Activated CD8-positive, alpha-beta memory T cell treated with anti-CD3 and anti-CD28 coated beads, Interleukin-2, amount 50 U/mL, for 1 hour (primary cell): ENCODE measurements around the gene NKTR.
"Not testable (repeated sequence)": the region's sequence is repeated elsewhere in the genome, so short reads cannot be mapped to it uniquely, and the experiment has no call there.

Source experiments
- DNase-seq: peaks from one replicate; pipeline ENCODE4 v3.0.0-alpha.2; 2020; ENCODE audit errors: extremely low read depth

NKTR gene

GRCh38 chr3:42595682-42596081 lies 4.8 kb upstream of the NKTR start:
- DNase-seq = no peak

DNA sequence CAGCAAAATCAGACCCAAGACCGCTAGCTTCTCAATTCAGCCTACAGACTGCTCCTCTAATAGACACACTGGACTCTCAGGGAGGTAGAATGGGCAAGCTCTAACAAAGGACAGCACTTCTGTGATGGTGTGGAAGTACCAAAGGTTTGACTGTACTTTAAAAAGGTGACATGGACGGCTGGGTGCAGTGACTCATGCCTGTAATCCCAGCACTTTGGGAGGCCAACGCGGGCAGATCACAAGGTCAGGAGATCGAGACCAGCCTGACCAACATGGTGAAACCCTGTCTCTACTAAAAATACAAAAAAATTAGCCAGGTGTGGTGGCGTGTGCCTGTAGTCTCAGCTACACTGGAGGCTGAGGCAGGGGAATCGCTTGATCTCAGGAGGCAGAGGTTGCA lies 3.4 kb upstream of the NKTR start:
- not testable (repeated sequence) for DNase-seq

- no peak for DNase-seq
Observed at GRCh38 chr3:42600958-42601675, 631 bp downstream of the NKTR start.

- no peak for DNase-seq
Observed at GRCh38 chr3:42601896-42602581, 1.6 kb downstream of the NKTR start.

GRCh38 chr3:42602961-42603360 lies 2.5 kb downstream of the NKTR start:
- DNase-seq = no peak

DNA sequence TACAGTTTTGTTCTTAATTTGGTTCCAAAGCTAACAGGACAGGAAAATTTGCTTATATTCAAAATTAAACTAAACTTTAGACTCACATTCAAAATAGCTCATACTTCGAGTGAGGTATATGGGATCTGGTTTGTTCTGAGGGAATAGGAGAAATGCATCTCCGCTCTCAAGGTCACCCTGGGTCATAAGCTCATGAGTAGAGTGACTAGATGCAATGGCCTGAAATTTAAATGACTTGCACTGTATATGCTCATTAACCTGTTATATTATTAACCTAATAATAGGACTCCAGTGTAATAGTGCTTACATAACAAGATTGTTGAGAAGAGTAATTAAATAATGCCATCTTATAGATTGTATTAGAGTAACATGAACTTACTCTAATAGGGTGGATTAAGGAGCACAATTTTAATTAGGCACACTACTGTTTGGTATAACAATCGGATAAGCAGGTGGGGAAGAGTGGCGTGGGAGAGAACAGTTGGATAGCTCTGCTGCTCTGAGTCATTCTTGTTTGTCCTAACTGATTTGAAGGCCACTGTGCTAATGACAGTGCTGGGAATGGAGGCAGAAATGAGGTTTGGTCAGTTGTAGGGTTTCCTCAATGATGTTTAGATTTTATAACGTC lies 5.2 kb downstream of the NKTR start:
- DNase-seq = no peak

GRCh38 chr3:42608581-42608980 lies 8.1 kb downstream of the NKTR start:
- no peak for DNase-seq

- no peak for DNase-seq
Observed at GRCh38 chr3:42610976-42611375, 10.5 kb downstream of the NKTR start.

- no peak for DNase-seq
Observed at GRCh38 chr3:42612217-42612616, 11.7 kb downstream of the NKTR start.

DNA sequence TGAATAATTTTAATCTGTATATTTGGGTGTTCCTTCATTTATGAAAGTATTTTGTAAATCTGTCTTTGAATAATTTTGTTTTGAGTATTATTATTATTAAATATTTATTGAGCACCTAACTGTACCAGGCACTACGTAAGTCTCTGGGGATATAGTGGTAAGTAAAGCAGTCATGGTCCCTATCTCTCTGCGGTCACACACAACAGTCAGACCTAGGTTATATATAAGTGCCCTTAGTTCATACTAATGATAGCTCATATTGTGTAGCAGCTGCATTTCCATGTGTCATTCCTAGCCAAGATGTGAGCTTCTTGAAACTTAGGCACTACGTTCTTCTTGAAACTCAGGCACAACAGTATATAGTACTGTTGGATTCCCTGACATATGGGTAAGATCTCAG lies 12.4 kb downstream of the NKTR start:
- no peak for DNase-seq

GRCh38 chr3:42613462-42613861 lies 13.0 kb downstream of the NKTR start:
- DNase-seq = no peak

DNA sequence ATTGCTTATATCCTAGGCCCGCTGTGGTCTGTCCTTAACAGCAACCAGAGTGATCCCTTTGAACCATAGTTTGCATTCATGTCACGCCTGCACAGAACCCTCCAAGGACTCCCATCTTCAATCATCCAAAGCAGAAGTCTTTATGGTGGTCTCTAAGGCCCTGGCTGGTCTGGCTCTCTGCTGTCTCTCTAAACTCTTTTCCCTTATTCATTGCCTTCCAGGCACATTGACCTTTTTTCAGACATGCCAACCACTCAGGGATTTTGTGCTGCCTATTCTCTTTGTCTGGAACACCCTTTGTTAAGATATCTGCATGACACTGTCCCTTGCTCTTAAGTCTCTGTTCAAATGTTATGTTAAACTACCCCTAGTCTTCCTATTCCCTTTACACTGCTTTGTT lies 31.1 kb downstream of the NKTR start:
- no peak for DNase-seq

- no peak for DNase-seq
Observed at GRCh38 chr3:42632146-42632545, 31.7 kb downstream of the NKTR start.

DNA sequence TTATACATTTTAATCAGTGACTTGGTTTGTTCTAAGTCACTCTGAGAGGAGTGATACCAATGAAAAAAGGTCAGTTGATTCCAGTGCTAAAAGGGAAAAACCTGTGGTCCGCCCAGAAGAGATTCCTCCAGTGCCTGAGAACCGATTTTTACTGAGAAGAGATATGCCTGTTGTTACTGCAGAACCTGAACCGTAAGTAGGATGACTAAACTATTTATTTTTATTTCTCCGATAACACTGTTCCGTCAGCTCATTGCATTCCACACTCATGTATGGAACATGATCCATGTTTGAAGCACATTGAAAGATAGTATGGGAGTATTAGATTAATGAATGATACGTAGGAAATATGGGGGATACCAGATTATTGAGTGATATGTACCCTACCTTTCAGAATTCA lies 33.1 kb downstream of the NKTR start:
- DNase-seq = no peak

GRCh38 chr3:42635111-42635510 lies 34.6 kb downstream of the NKTR start:
- DNase-seq = no peak

DNA sequence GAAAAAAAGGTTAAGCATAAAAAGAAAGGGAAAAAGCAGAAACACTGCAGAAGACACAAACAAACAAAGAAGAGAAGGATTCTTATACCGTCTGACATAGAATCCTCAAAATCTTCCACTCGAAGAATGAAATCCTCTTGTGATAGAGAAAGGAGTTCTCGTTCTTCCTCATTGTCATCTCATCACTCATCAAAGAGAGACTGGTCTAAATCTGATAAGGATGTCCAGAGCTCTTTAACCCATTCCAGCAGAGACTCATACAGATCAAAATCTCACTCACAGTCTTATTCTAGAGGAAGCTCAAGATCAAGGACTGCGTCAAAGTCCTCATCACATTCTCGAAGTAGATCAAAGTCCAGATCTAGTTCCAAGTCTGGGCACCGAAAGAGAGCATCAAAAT lies 36.5 kb downstream of the NKTR start:
- no peak for DNase-seq

GRCh38 chr3:42638339-42638842 lies 37.9 kb downstream of the NKTR start:
- no peak for DNase-seq

DNA sequence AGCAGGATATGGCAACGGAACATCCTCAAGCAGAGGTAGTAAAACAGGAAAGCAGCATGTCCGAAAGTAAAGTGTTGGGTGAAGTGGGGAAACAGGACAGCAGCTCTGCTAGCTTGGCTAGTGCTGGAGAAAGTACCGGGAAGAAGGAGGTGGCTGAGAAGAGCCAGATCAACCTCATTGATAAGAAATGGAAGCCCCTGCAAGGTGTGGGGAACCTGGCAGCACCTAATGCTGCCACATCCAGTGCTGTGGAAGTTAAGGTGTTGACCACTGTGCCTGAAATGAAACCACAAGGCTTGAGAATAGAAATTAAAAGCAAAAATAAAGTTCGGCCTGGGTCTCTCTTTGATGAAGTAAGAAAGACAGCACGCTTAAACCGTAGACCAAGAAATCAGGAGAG lies 38.7 kb downstream of the NKTR start:
- no peak for DNase-seq

DNA sequence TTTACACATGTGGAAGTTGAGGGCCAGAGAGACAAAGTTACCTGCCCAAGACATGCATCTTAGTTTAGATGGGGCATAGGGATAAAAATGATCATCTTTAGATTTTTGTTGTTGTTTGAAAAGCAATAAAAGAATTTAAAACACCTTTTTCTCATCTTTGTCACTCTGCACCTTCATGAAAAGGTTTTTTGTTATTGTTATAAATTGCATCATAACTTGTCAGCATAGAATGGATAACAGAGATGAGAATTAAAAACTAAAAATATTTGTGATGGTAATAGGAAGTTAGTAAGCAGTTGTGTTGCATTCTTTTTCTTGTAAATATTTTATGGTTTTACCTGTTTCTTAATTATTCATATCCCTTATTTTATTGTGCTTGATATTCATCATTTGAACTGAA lies 39.6 kb downstream of the NKTR start:
- no peak for DNase-seq

DNA sequence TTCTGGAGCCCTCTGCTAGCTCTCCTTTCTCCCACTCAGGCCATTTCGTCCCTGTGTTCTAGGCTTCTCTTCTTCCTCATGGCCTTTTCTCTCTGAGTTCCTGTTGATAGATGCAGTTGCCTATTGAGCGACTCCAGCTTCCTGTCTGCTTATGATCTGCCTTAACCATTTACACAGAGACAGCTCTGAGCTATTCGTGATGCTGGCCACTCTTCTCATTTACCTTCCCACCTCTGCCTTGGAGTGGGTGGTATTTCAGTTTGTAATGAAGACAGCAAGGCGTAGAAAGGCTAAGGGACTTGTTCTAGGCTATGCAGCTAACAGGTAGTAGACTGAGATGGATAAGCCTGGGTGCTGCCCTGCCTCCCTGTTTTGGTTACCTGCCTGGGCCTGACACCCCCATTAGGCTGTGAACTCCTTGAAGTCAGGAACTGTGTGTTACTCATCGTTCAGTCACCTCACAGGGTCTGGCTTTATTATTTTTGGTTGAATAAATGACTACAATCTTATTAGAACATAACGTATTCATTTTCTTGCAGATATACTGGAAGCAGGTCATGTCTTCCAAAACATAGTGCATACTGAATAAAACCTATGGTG lies 40.4 kb downstream of the NKTR start:
- DNase-seq = no peak

- no peak for DNase-seq
Observed at GRCh38 chr3:42647821-42648459, 47.5 kb downstream of the NKTR start.

- DNase-seq = no peak
Observed at GRCh38 chr3:42649006-42649405, 48.5 kb downstream of the NKTR start.
